H1 (cell line): Measurements from ENCODE around the gene TGFBR2. TPM values are rescaled to one million over a fixed set of nuclear protein-coding genes. Genes with fewer than 3 reads are reported as not detected.

Source experiments
- CTCF ChIA-PET: fragments of 300-600 bp; sonication (Branson Sonifier 250); formaldehyde crosslinking; loops from one replicate; lab custom pipeline; 2021; ENCODE audit not compliant: partially characterized antibody; lab: Charles Lee
- POLR2A ChIA-PET: fragments of 300-600 bp; sonication (Branson Sonifier 250); formaldehyde crosslinking; loops from one replicate; lab custom pipeline; 2021; ENCODE audit warnings: inconsistent platforms; ENCODE audit not compliant: partially characterized antibody; lab: Charles Lee
- DNase-seq, 2 experiments: peaks; one replicate each; pipeline versions ENCODE4 v3.0.0 to v3.0.0-alpha.2; 2010 to 2022; ENCODE audit warnings: low spot score in 2 of 2, low read depth in 1 of 2, mixed read lengths in 1 of 2
- FAIRE-seq: peaks from 2 replicates; lab custom pipeline; 2011; peaks lifted over from hg19 to GRCh38; lab: Jason Lieb, UNC
- H2AFZ ChIP-seq: 2 replicates; pipeline ENCODE4 v1.8.1; 2012; ENCODE audit warnings: low read length, inconsistent platforms
- H2AK5ac ChIP-seq: 2 replicates; pipeline ENCODE4 v1.6.1; 2013; ENCODE audit warnings: low read depth, low read length
- H2BK120ac ChIP-seq: replicated peaks from 2 replicates; pipeline ENCODE3; 2013; ENCODE audit warnings: low read depth, low read length, inconsistent platforms
- H2BK12ac ChIP-seq: 2 replicates; pipeline ENCODE4 v1.6.1; 2013; ENCODE audit warnings: low read depth, low read length
- H2BK15ac ChIP-seq: 2 replicates; pipeline ENCODE4 v1.6.1; 2013; ENCODE audit warnings: low read length
- H2BK20ac ChIP-seq: 2 replicates; pipeline ENCODE4 v1.6.1; 2013; ENCODE audit warnings: low read length
- H2BK5ac ChIP-seq: 2 replicates; pipeline ENCODE4 v1.6.1; 2013; ENCODE audit warnings: low read depth, low read length
- H3K14ac ChIP-seq: 2 replicates; pipeline ENCODE4 v1.6.1; 2013; ENCODE audit warnings: inconsistent platforms; ENCODE audit not compliant: insufficient read length
- H3K18ac ChIP-seq: 2 replicates; pipeline ENCODE4 v1.6.1; 2013; ENCODE audit warnings: low read length; ENCODE audit errors: extremely low read depth
- H3K23ac ChIP-seq: 2 replicates; pipeline ENCODE4 v1.6.1; 2013; ENCODE audit warnings: inconsistent platforms; ENCODE audit not compliant: insufficient read length
- H3K23me2 ChIP-seq: 2 replicates; pipeline ENCODE4 v1.6.1; 2013; ENCODE audit warnings: low read depth, low read length
- H3K27ac ChIP-seq: 2 replicates; pipeline ENCODE4 v1.6.1; 2011; ENCODE audit warnings: low read depth, low read length, inconsistent platforms
- H3K27me3 ChIP-seq, 4 experiments: replicated peaks in 1 of 4; 1 replicate in 1 of 4; 2 replicates in 3 of 4; pipeline versions ENCODE4 v1.6.1 to v1.8.1; 2011 to 2013; ENCODE audit warnings: low read length in 3 of 4, mild to moderate bottlenecking in 3 of 4, inconsistent platforms in 2 of 4, mixed read lengths in 2 of 4, moderate library complexity in 1 of 4; ENCODE audit not compliant: control insufficient read depth in 3 of 4, insufficient read depth in 3 of 4; ENCODE audit errors: extremely low read depth in 1 of 4
- H3K36me3 ChIP-seq, 4 experiments: 2 replicates each; pipeline versions ENCODE4 v1.6.1 to v1.8.1; 2011 to 2013; ENCODE audit warnings: mild to moderate bottlenecking in 4 of 4, low read length in 3 of 4, moderate library complexity in 2 of 4, control low read depth in 1 of 4, inconsistent platforms in 1 of 4; ENCODE audit not compliant: insufficient read depth in 4 of 4, control insufficient read depth in 2 of 4
- H3K4ac ChIP-seq: replicated peaks from 2 replicates; pipeline ENCODE3; 2013; ENCODE audit warnings: low read length, low read depth, mixed read lengths, inconsistent platforms; ENCODE audit not compliant: insufficient read length
- H3K4me1 ChIP-seq, 4 experiments: replicated peaks in 1 of 4; 1 replicate in 1 of 4; 2 replicates in 3 of 4; pipeline versions ENCODE4 v1.6.1 to v1.8.1; 2011 to 2013; ENCODE audit warnings: low read length in 3 of 4, inconsistent platforms in 2 of 4, mixed read lengths in 1 of 4; ENCODE audit not compliant: insufficient read depth in 4 of 4, control insufficient read depth in 3 of 4
- H3K4me2 ChIP-seq, 2 experiments: 2 replicates each; pipeline versions ENCODE4 v1.6.1 to v1.8.1; 2011 to 2013; ENCODE audit warnings: low read depth in 2 of 2, low read length in 2 of 2, control low read depth in 1 of 2, inconsistent platforms in 1 of 2, mild to moderate bottlenecking in 1 of 2; ENCODE audit not compliant: insufficient read depth in 1 of 2
- H3K4me3 ChIP-seq, 4 experiments: fragments of 200-600, 300-600 bp in 1 of 4; sonication (generic), shearing (Covaris generic), sonication (Bioruptor Twin) in 1 of 4; 2 replicates each; pipeline versions ENCODE4 v1.5.1 to v1.8.1; 2011 to 2016; ENCODE audit warnings: low read length in 4 of 4, low read depth in 3 of 4, control low read depth in 2 of 4, inconsistent platforms in 2 of 4, mild to moderate bottlenecking in 2 of 4, mixed read lengths in 1 of 4, moderate library complexity in 1 of 4; ENCODE audit not compliant: insufficient read depth in 2 of 4; ENCODE audit errors: extremely low read depth in 1 of 4
- H3K56ac ChIP-seq: replicated peaks from 2 replicates; pipeline ENCODE3; 2013; ENCODE audit warnings: low read depth, mild to moderate bottlenecking, mixed read lengths, low read length, inconsistent platforms; ENCODE audit not compliant: insufficient read length
- H3K79me1 ChIP-seq: 2 replicates; pipeline ENCODE4 v1.6.1; 2013; ENCODE audit warnings: low read depth, low read length, control low read depth
- H3K79me2 ChIP-seq, 2 experiments: 2 replicates each; pipeline versions ENCODE4 v1.6.1 to v1.8.1; 2012 to 2013; ENCODE audit warnings: low read length in 2 of 2, mild to moderate bottlenecking in 2 of 2, inconsistent platforms in 1 of 2; ENCODE audit not compliant: insufficient read depth in 2 of 2, control insufficient read depth in 1 of 2
- H3K9ac ChIP-seq, 4 experiments: replicated peaks in 1 of 4; 1 replicate in 1 of 4; 2 replicates in 3 of 4; pipeline versions ENCODE4 v1.6.1 to v1.8.1; 2011 to 2013; ENCODE audit warnings: low read depth in 3 of 4, low read length in 3 of 4, control low read depth in 2 of 4, mild to moderate bottlenecking in 2 of 4, moderate library complexity in 2 of 4, inconsistent platforms in 1 of 4; ENCODE audit errors: extremely low read depth in 1 of 4
- H3K9me3 ChIP-seq, 2 experiments: 2 replicates each; pipeline versions ENCODE4 v1.6.1 to v1.8.1; 2012 to 2013; ENCODE audit warnings: mild to moderate bottlenecking in 2 of 2, moderate library complexity in 2 of 2, control low read depth in 1 of 2, inconsistent platforms in 1 of 2, low read depth in 1 of 2, low read length in 1 of 2, mixed read lengths in 1 of 2; ENCODE audit not compliant: insufficient read depth in 2 of 2
- H4K20me1 ChIP-seq, 2 experiments: replicated peaks in 1 of 2; 2 replicates each; pipeline versions ENCODE3 to v1.8.1; 2011 to 2013; ENCODE audit warnings: inconsistent platforms in 2 of 2, low read length in 2 of 2, mild to moderate bottlenecking in 1 of 2; ENCODE audit not compliant: insufficient read depth in 2 of 2, control insufficient read depth in 1 of 2
- H4K5ac ChIP-seq: 2 replicates; pipeline ENCODE4 v1.6.1; 2013; ENCODE audit warnings: low read length, low read depth, mixed read lengths, inconsistent platforms; ENCODE audit not compliant: insufficient read length
- H4K8ac ChIP-seq: 2 replicates; pipeline ENCODE4 v1.8.0; 2013; ENCODE audit warnings: mild to moderate bottlenecking, moderate library complexity, low read length, inconsistent platforms; ENCODE audit not compliant: insufficient read depth; ENCODE audit errors: extremely low read depth
- H4K91ac ChIP-seq: replicated peaks from 2 replicates; pipeline ENCODE3; 2013; ENCODE audit warnings: low read length, mixed read lengths, inconsistent platforms; ENCODE audit not compliant: insufficient read length
- ASH2L ChIP-seq: fragments of 200-600, 300-600 bp; sonication (generic); IDR thresholded peaks from one replicate; pipeline ENCODE4 v1.7.1; 2017; ENCODE audit warnings: low read length
- CBX8 ChIP-seq: fragments of 300-800, 300-1000 bp; sonication (generic); IDR thresholded peaks from 2 replicates; pipeline ENCODE4 v1.7.1; 2016; ENCODE audit warnings: low read depth, low read length, borderline replicate concordance
- CHD1 ChIP-seq: IDR thresholded peaks from 2 replicates; pipeline ENCODE4 v1.6.1; 2012; ENCODE audit warnings: low read depth, low read length, improper control_type of control experiment
- EGR1 ChIP-seq: IDR thresholded peaks from 2 replicates; pipeline ENCODE4 v1.6.1; 2011; ENCODE audit warnings: low read depth, low read length, borderline replicate concordance
- KDM1A ChIP-seq: fragments of 200-600, 300-600 bp; sonication (generic); IDR thresholded peaks from 2 replicates; pipeline ENCODE4 v1.7.1; 2016; ENCODE audit warnings: mild to moderate bottlenecking, low read length, borderline replicate concordance
- RAD21 ChIP-seq, 2 experiments: IDR thresholded peaks in 1 of 2; conservative IDR thresholded peaks in 1 of 2; 2 replicates each; pipeline ENCODE4 v1.6.1; 2011; ENCODE audit warnings: low read depth in 2 of 2, low read length in 2 of 2, improper control_type of control experiment in 1 of 2, inconsistent platforms in 1 of 2, mild to moderate bottlenecking in 1 of 2, moderate library complexity in 1 of 2
- RBBP5 ChIP-seq: IDR thresholded peaks from 2 replicates; pipeline ENCODE4 v1.7.1; 2012; ENCODE audit warnings: low read depth, mild to moderate bottlenecking, inconsistent platforms, low read length, moderate library complexity, borderline replicate concordance
- TAF7 ChIP-seq: optimal IDR thresholded peaks from 2 replicates; pipeline ENCODE3; 2011; ENCODE audit warnings: low read depth, mild to moderate bottlenecking, inconsistent platforms, low read length, moderate library complexity, borderline replicate concordance
- WGBS, 2 experiments: shearing (Covaris generic) in 1 of 2; methylation state at CpG; one replicate each; pipeline versions ENCODE4 v1.1.6 to v1.1.7; 2013 to 2015; ENCODE audit warnings: low lambda C conversion rate in 2 of 2, mixed read lengths in 2 of 2, inconsistent platforms in 1 of 2, low coverage in 1 of 2, missing lambda C conversion rate in 1 of 2; ENCODE audit not compliant: insufficient replicate concordance in 2 of 2, insufficient coverage in 1 of 2, insufficient read length in 1 of 2; ENCODE audit errors: extremely low coverage in 1 of 2, missing lambda C conversion rate in 1 of 2; 5-methylcytosine and 5-hydroxymethylcytosine counted together
- polyA plus RNA-seq, 7 experiments: library from polyadenylated mRNA; depleted of rRNA in 3 of 7; stranded (reverse) in 5 of 7; unstranded in 2 of 7; fragments of >200 nt in 5 of 7; fragments of 200-250 nt in 2 of 7; gene quantifications; 1 replicate in 5 of 7; 2 replicates in 1 of 7; 4 replicates in 1 of 7; pipeline versions ENCODE4 v1.2.1 to v1.2.3, GENCODE V29; 2011 to 2013; ENCODE audit warnings: missing spikeins in 2 of 7, mixed read lengths in 2 of 7
- total RNA-seq: library from RNA; stranded (reverse); fragmentation: NEBNext Ultra II Directional; extraction: Animal tissue kit (Norgen Biotek cat#: 25700); gene quantifications from 2 replicates; pipeline ENCODE4 v1.2.1, GENCODE V29; 2021

Gene TGFBR2
- total and polyA plus RNA-seq, 2 of the 8 experiments (the other 6 are each of a cell fraction or from before 2014, with no cell fraction given), result 4.2 to 7.4 TPM

- Histone ChIP-seq H2BK20ac (no peak overlapping the region), H3K9ac (no peak overlapping the region), H4K8ac (no peak overlapping the region), H3K4ac (no peak overlapping the region), H4K5ac (no peak overlapping the region), H2AK5ac (no peak overlapping the region), H3K4me3 (no peak overlapping the region), H4K20me1 (no peaks in the 10 kb centered on the region), H3K79me1 (no peaks in the 10 kb centered on the region), H3K27me3 (no peaks in the 10 kb centered on the region), H2BK5ac (no peak overlapping the region), H3K56ac (no peak overlapping the region), H3K23me2 (no peaks in the 10 kb centered on the region), H2BK12ac (no peak overlapping the region), H3K4me2 (no peak overlapping the region), H3K79me2 (no peaks in the 10 kb centered on the region; a peak in 1 of 4 replicates), H3K9me3 (no peaks in the 10 kb centered on the region), H3K23ac (no peak overlapping the region), H3K14ac (no peak overlapping the region), H2BK120ac (no peak overlapping the region), H3K4me1 (peaks cover 0 to 13% (median 5%) of the 10 kb centered on the region in 4 experiments; a peak in 5 of 7 replicates), H2BK15ac (no peak overlapping the region), H3K36me3 (peaks cover 2 to 16% (median 5%) of the 10 kb centered on the region in 4 experiments; a peak in 5 of 8 replicates), H3K27ac (no peak overlapping the region), H4K91ac (no peak overlapping the region), H3K18ac (no peak overlapping the region), H2AFZ (no peak overlapping the region)
- POLR2A ChIA-PET, result interaction anchor here (0.6 kb wide), 1 partner anchor 45 kb away, joined by 3 read pairs; no protein-coding TSS in a partner anchor
- CTCF ChIA-PET, result interaction anchor here (1.0 to 6.3 kb wide), 8 partner anchors 12 to 605 kb away, joined by 3 to 60 read pairs (median 3); no protein-coding TSS in a partner anchor
- FAIRE-seq (no peak), DNase-seq (no peak)
- WGBS, 2 experiments, result 90% methylated on average over 1 of the region's 1 CpG; no CpG with 5 or more reads in 1 of the 2 experiments
- no peak for TF ChIP-seq CHD1
- no peak for TF ChIP-seq ASH2L
- TF ChIP-seq CBX8, result no peak
- no peak for TF ChIP-seq RBBP5
- TF ChIP-seq TAF7, result no peak
- no peak for TF ChIP-seq RAD21 (IDR thresholded peaks at IDR 0.05 in 1 of 2, conservative IDR thresholded peaks at IDR 0.05 in 1 of 2; ENCODE audit: low read depth in 2 of 2, low read length in 2 of 2)
- no peak for TF ChIP-seq EGR1
- no peak for TF ChIP-seq KDM1A
These were observed 85.5 kb downstream of the TGFBR2 start for GRCh38 chr3:30691944-30692343.
